HepG2 (cell line): ENCODE data around the gene OAS2. TPM values are rescaled to one million over a fixed set of nuclear protein-coding genes. Genes with fewer than 3 reads are reported as not detected.

Experiments
- DZIP1 ChIP-seq: sonication (generic); formaldehyde crosslinking; IDR thresholded peaks from 2 replicates; pipeline ENCODE4 v1.5.0; 2020; ENCODE audit warnings: mild to moderate bottlenecking, missing genetic modification reagents
- FLYWCH1 ChIP-seq: sonication (generic); formaldehyde crosslinking; IDR thresholded peaks from 2 replicates; pipeline ENCODE4 v1.8.1; 2023; ENCODE audit warnings: mild to moderate bottlenecking, missing genetic modification reagents
- FOSL1 ChIP-seq: sonication (generic); formaldehyde crosslinking; IDR thresholded peaks from 2 replicates; pipeline ENCODE4 v1.9.0; 2021; ENCODE audit warnings: missing genetic modification reagents, borderline replicate concordance
- FOXP1 ChIP-seq, 2 experiments: fragments of 450-650 bp in 1 of 2; IDR thresholded peaks; 2 replicates each; pipeline ENCODE4 v1.6.1; 2017 to 2018; ENCODE audit warnings: antibody characterized with exemption in 1 of 2
- JARID2 ChIP-seq: sonication (generic); formaldehyde crosslinking; IDR thresholded peaks from 2 replicates; pipeline ENCODE4 v1.8.1; 2023; ENCODE audit warnings: missing genetic modification reagents, inconsistent platforms; ENCODE audit not compliant: insufficient replicate concordance
- NFKBIZ ChIP-seq: IDR thresholded peaks from 2 replicates; pipeline ENCODE4 v1.6.1; 2018; ENCODE audit warnings: missing genetic modification reagents, missing compliant biosample characterization
- NFRKB ChIP-seq: fragments of 450-650 bp; IDR thresholded peaks from 2 replicates; pipeline ENCODE4 v1.6.1; 2017
- NR0B2 ChIP-seq: sonication (generic); formaldehyde crosslinking; IDR thresholded peaks from 2 replicates; pipeline ENCODE4 v1.4.0; 2020; ENCODE audit warnings: mild to moderate bottlenecking, missing genetic modification reagents
- PAF1 ChIP-seq: IDR thresholded peaks from 2 replicates; pipeline ENCODE4 v1.6.1; 2016; ENCODE audit warnings: missing genetic modification reagents, missing compliant biosample characterization
- RAD51 ChIP-seq: fragments of 450-650 bp; IDR thresholded peaks from 2 replicates; pipeline ENCODE4 v1.6.1; 2016; ENCODE audit warnings: borderline replicate concordance
- RBAK ChIP-seq: sonication (generic); formaldehyde crosslinking; IDR thresholded peaks from 2 replicates; pipeline ENCODE4 v1.5.1; 2020; ENCODE audit warnings: mild to moderate bottlenecking, missing genetic modification reagents
- SIN3A ChIP-seq: IDR thresholded peaks from 2 replicates; pipeline ENCODE4 v1.6.1; 2011; ENCODE audit warnings: low read depth, mild to moderate bottlenecking, control low read depth, low read length, borderline replicate concordance
- ZBTB33 ChIP-seq: sonication (generic); formaldehyde crosslinking; IDR thresholded peaks from 2 replicates; pipeline ENCODE4 v1.4.0; 2020; ENCODE audit warnings: missing genetic modification reagents
- ZFAT ChIP-seq: sonication (generic); formaldehyde crosslinking; conservative IDR thresholded peaks from 2 replicates; pipeline ENCODE4 v1.8.1; 2023; ENCODE audit warnings: missing genetic modification reagents, inconsistent platforms
- ZKSCAN5 ChIP-seq: sonication (generic); formaldehyde crosslinking; IDR thresholded peaks from 2 replicates; pipeline ENCODE4 v1.5.1; 2020; ENCODE audit warnings: mild to moderate bottlenecking, missing genetic modification reagents
- ZNF280B ChIP-seq: sonication (generic); formaldehyde crosslinking; IDR thresholded peaks from 2 replicates; pipeline ENCODE4 v1.5.0; 2020; ENCODE audit warnings: missing genetic modification reagents, mild to moderate bottlenecking, borderline replicate concordance
- ZNF317 ChIP-seq: sonication (generic); formaldehyde crosslinking; IDR thresholded peaks from 2 replicates; pipeline ENCODE4 v1.5.0; 2020; ENCODE audit warnings: mild to moderate bottlenecking, missing genetic modification reagents
- ZNF547 ChIP-seq: sonication (generic); formaldehyde crosslinking; IDR thresholded peaks from 2 replicates; pipeline ENCODE4 v1.5.1; 2020; ENCODE audit warnings: mild to moderate bottlenecking, missing genetic modification reagents
- ZNF558 ChIP-seq: sonication (generic); formaldehyde crosslinking; IDR thresholded peaks from 2 replicates; pipeline ENCODE4 v1.9.0; 2022; ENCODE audit warnings: mild to moderate bottlenecking, missing genetic modification reagents, borderline replicate concordance
- ZNF563 ChIP-seq: sonication (generic); formaldehyde crosslinking; IDR thresholded peaks from 2 replicates; pipeline ENCODE4 v1.8.0; 2022; ENCODE audit warnings: mild to moderate bottlenecking, moderate library complexity, missing genetic modification reagents
- ZNF605 ChIP-seq: sonication (generic); formaldehyde crosslinking; IDR thresholded peaks from 2 replicates; pipeline ENCODE4 v1.8.0; 2022; ENCODE audit warnings: mild to moderate bottlenecking, missing genetic modification reagents
- ZNF883 ChIP-seq: sonication (generic); formaldehyde crosslinking; IDR thresholded peaks from 2 replicates; pipeline ENCODE4 v1.5.1; 2020; ENCODE audit warnings: mild to moderate bottlenecking, missing genetic modification reagents; ENCODE audit errors: not compliant biosample characterization
- polyA plus RNA-seq, 8 experiments: library from polyadenylated mRNA; depleted of rRNA in 3 of 8; stranded (reverse) in 7 of 8; unstranded in 1 of 8; fragments of >200 nt; fragmentation: Illumina TruSeq in 4 of 8; extraction: Trizol in 4 of 8; gene quantifications; 2 replicates each; pipeline versions ENCODE4 v1.2.1 to v1.2.3, GENCODE V29; 2011 to 2016; ENCODE audit warnings: low read depth in 4 of 8, missing spikeins in 1 of 8, mixed read lengths in 1 of 8; ENCODE audit not compliant: insufficient read depth in 1 of 8
- total RNA-seq, 5 experiments: library from RNA; depleted of rRNA; stranded (reverse); fragments of >200 nt; fragmentation: Illumina TruSeq; extraction: Trizol; gene quantifications; 2 replicates each; pipeline ENCODE4 v1.2.3, GENCODE V29; 2016; ENCODE audit warnings: low read depth in 1 of 5

OAS2 gene
- total and polyA plus RNA-seq, 2 of the 13 experiments (the other 11 are each of a cell fraction or from before 2014, with no cell fraction given), result 0.05 to 0.24 TPM

- TF ChIP-seq ZNF317 (CRISPR knock-in tag) (no peak), ZNF280B (CRISPR knock-in tag) (no peak), ZNF563 (CRISPR knock-in tag) (no peak), FOXP1 (IDR thresholded peaks at IDR 0.05) (no peak), FOXP1 (CRISPR knock-in tag; IDR thresholded peaks at IDR 0.05) (no peak), RBAK (CRISPR knock-in tag) (no peak), NFRKB (no peak), DZIP1 (CRISPR knock-in tag) (no peak), ZNF605 (CRISPR knock-in tag) (no peak), ZBTB33 (CRISPR knock-in tag) (no peak), ZNF558 (no peak), ZKSCAN5 (CRISPR knock-in tag) (no peak), NFKBIZ (CRISPR knock-in tag) (no peak), ZFAT (CRISPR knock-in tag) (no peak), RAD51 (no peak), NR0B2 (CRISPR knock-in tag) (0 out of 2 replicates have a peak, but pooled peaks have one; percentile 33), ZNF883 (CRISPR knock-in tag) (peak; percentile 60), PAF1 (no peak), FOSL1 (CRISPR knock-in tag) (no peak), SIN3A (peak; percentile 21; the same call in 1 of the 2 replicates), JARID2 (CRISPR knock-in tag) (peak; percentile 68), FLYWCH1 (CRISPR knock-in tag) (no peak), ZNF547 (peak; percentile 53; the same call in 1 of the 2 replicates)
These were observed 40.3 kb upstream of the OAS2 start, which contains the start of gene OAS3 (continued) for GRCh38 chr12:112937741-112938719.
